Limb (tissue), 2 donors: ENCODE data around the gene FOXO3.

ENCODE experiments used
- DNase-seq, 2 donors: peaks; one replicate each; pipeline ENCODE4 v3.0.0-alpha.2; 2016; ENCODE audit errors: extremely low spot score in 2 of 2

FOXO3 gene

DNA sequence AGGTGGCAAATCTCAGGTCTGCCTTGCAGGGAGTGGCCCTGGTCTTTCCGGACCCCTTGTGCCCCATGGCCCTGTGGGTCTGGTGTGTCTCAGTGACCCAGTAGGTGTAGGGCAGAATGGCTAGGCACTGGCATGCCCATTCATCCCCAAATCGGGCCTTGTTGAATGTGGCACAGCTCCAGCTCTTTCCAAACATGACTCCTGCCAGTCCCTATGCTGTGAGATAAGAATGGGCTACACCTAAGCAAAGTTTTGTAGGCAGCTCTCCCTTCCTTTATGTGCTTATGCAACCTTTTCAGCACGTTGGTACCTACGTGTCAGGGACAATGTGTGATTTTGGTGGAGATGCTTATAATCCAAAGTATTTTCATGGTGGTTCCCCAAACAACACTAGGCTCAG is 33.9 kb downstream of the FOXO3 start:
- DNase-seq = no peak

DNA sequence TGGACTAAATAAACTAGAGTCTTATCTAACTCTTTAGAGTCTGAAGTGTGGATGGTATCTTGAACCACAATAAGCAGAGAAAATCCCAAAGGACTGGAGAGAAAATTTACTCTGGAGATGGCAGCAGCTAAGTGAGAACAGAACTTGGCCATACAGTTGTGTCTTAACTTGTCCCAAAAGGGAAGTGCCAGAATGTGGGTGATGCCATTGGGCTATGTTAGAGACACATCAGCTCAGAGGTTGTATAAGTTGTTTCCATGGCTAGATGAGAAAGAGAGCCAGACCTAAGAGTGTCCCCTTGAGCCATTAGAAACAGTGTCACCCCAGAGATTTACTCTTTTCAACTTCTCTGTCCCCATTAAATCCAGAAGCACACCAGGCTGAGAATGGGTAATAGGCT is 36.2 kb downstream of the FOXO3 start:
- no peak for DNase-seq

DNA sequence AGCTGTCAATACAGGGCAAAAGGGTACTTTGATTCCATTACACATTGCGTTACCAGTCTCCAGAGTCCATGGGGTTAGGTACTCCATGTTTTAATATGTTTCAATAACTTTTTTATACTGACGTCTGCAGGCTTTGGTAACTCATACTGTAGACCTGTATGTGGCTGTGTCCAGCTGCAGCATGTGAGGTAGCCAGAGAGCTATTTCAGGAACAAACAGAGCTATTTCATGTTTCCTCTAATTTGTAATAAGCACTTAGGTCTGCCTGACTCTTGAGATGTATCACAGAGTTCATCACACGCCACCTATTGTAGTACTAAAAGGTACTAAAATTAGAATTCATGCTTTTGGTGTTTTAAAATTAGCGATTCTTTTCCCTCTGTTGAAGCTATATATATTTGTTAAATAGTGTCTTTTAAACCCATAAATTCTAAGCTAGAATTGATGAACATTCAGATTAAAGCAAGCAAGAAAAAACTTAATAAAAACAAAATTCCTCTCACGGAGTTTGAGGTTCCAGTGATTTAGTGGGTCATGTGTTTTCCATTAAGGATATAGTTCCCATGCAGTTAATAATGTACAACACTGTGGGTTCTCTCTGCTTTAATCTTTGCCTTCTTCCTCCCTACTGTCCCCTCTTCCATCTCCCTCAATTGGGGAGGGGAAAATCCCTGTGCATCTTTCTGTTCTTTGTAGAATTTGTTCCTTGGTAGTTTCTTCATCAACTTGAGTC is 37.0 kb downstream of the FOXO3 start:
- DNase-seq = no peak

DNA sequence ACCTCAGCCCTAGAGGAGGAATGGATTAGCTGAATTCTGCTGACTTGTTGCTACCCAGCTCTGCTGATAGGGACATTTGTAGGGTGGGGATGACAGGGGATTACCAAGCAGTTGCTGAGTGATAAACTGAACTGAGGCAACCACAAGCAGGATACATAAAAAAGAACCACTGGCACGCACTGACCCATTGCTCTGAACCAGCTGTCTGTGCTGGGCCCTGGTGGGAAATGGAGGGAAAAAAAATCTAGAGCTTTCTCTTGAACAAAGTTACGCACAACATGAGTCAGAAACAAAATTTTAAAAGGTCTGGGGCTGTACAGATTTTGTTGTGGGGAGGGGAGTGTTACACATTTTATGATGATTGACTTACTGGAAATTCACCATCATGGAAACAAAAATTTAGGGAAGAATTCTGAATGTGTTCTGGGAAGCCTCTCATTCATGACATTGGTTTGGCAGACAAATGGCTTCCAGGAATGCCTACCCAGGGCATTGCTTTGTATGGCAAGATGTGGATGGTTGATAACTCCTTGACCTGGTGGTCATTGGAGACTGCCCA is 37.7 kb downstream of the FOXO3 start:
- no peak for DNase-seq

DNA sequence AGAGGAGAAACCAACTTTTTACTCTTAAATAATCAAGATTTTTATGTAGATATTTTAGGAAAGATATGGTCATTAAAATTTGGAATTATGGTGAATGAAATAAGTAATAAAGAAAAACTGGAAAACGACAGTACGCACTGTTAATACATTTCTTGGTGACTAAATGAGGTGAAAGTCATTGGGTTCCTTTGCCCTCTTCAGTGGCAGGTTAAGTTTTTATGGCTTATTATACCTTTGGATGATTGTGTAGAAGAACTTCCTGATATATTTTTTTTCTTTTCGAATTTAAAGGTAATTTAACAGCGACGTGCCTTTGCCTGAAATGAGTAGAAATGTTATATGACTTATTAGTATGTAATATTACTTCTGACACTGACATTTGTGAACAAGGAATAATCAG is 43.4 kb downstream of the FOXO3 start:
- DNase-seq = no peak

DNA sequence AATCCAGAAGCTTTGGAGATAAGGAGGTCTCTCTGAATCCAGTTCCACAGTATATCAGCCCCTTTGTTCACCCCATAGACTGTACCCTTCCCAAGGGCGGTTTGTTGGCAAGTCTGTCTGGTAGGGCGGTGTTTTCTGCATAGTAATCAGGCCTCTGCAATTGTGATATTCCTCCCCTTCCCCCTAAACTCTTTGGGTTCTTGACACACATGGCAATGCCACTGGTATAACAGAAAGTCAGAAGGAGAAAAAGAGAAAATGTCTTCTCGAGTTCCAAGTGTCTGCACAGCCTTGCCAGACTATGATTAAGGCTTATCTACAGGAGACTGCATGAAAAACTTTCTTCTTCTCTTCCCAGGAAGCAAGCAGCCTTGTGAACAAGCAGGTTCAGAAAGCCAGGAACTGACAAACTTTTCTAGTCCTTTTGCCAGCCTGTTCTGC is 45.6 kb downstream of the FOXO3 start:
- no peak for DNase-seq

DNA sequence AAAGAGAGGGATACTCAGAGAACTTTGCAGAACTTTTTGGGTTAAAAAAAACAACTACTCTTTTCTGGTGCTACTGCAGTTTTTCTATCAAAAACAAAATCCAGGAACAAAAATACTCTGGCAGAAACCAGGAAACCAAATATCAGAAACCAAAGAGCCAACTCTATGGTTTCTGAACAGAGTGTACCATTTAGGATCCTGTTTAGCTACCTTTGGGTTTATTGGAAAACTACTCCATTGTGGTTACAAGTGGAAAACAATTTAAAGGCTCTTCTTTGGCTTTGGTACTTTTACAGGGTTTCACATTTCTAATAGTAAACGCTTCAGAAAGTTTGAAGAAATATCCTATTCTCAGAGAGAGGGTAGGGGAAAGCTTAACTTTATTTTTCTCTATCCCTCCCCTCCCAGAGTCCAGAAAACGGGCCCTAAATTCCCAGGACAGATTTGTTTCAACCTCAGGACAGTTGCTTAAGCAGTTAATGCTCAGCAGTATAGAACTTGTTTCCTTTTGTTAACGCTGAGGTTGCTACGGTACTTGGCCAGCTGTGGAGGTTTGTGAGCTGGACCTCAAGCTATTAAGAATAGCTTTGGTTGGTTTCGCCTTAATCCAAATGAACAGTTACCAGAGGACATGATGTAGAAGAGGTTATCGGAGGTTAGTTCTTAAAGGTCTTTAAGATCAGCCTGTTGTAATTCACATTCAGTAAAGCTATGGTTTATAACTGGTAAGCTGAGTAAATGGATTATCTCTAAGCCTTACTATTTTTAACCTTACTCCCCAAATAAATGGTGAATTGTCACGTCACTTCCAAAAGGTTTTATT is 47.9 kb downstream of the FOXO3 start:
- DNase-seq = no peak

DNA sequence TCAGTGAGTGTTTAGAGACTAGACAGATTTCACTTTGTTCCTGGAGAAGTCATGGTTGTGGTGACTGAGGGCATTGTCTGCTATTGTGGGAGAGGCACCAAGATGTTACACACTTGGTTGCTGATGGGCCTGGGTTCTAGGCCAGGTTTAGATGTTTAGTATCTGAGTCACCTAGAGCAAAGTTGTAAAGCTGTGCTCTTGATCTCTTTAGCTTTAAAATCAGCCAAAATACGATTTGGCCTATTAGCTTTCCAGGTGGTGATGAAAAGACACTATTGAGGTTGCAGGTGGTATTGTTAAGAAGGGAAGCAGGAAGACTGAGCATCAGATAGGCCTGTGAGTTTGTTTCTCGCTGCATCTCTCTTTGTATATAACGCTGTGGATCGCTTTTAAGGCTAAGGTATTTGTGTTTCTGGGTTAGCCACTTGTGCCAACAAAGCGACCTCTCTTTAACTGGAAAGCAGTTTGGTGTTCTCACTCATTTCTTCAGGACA is 48.6 kb downstream of the FOXO3 start:
- DNase-seq = no peak

DNA sequence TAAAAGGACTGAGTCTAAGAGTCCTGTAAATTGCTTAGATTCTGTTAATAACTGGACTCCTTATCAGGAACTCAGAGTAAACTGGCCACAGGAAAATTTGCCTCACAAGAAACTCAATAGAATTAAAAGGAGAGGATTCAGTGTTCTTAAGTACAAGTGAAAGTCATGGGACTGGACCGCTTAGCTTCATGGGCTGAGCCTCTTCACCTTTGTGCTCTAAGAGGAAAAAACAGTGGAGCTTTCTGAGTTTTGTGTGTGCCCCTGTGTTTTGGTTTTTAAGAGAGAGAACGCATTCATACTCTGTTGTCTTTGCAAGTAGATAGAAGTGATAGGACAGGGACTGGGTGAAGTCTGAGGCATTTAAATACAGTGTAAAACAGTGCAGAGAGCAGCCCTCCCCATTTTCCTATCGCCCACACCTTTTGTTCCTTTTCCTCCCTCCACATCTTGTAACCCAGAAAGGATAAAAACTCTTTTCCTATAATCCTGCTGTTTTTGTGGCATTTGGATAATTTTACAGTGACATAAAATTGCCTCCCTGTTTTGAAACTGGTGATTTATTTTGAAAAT is 49.6 kb downstream of the FOXO3 start:
- DNase-seq = no peak

DNA sequence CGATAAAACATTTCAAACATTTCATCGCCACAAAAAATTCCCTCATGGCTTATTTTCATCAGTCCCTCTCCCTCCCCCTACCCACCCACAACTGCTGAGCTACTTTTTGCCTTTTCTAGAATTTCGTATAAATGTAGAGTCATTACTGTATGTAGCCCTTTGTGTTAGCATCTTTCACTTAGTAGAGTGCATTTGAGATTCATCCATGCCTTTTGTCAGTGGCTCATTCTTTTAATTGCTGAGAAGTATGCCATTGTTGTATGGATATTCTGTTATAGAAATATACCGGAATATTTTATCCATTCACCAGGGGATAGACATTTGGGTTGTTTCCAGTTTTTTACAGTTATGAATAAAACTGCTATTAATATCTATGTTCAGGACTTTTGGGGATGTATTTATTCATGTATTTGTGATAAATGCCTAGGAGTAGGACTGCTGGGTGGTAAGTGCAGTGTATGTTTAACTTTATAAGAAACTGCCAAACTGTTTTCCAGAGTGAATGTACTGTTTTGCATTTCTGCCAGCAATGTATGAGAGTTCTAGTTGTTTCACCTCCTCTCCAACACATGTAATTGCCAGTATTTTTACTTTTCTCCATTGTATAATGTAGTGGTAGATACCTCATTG is 50.4 kb downstream of the FOXO3 start:
- no peak for DNase-seq

DNA sequence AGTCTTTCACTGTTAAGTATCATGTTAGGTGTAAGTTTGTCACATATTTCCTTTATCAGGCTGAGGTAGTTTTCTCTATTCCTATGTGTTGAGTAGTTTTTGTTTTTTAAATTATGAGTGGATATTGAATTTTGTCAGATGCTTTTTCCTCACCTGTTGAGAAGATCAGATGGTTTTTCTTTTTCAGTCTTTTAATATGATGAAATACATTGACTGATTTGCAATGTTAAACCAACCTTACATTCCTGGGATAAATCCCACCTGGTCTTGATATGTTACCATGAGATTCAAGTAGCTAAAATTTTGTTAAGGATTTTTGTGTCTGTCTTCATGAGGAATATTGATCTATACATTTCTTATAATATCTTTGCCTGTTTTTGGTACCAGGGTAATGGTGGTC is 52.1 kb downstream of the FOXO3 start:
- no peak for DNase-seq

DNA sequence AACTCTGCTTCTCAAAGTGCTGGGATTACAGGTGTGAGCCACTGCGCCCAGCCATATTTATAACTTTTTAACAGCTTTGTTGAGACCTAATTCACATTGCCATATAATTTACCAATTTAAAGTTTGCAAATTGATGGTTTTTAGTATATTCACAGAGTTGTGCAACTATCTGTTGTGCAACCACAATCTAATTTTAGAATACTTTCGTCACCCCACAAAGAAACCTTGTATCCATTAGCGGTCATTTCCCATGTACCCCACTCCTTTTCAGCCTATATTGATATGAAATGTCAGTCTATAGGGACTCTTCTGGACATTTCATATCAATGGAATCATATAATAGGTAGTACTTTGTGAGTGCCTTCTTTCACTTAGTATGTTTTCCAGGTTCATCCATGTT is 55.8 kb downstream of the FOXO3 start:
- DNase-seq = no peak

DNA sequence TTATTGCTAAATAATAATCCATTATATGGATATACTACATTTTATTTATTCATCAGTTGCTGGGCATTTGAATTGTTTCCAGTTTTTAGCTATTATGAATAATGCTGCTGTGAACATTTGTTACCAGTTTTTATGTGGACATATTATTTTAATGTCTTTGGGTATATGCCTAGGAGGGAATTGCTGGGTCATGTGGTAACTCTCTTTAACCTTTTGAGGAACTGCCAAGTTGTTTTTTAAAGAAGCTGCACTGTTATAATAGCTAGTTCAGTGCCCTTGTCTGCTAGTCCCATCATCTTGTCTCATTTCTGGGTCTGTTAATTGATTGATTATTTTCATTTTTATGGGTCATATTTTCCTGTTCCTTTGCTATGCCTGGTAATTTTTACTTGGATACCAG is 56.3 kb downstream of the FOXO3 start:
- no peak for DNase-seq

DNA sequence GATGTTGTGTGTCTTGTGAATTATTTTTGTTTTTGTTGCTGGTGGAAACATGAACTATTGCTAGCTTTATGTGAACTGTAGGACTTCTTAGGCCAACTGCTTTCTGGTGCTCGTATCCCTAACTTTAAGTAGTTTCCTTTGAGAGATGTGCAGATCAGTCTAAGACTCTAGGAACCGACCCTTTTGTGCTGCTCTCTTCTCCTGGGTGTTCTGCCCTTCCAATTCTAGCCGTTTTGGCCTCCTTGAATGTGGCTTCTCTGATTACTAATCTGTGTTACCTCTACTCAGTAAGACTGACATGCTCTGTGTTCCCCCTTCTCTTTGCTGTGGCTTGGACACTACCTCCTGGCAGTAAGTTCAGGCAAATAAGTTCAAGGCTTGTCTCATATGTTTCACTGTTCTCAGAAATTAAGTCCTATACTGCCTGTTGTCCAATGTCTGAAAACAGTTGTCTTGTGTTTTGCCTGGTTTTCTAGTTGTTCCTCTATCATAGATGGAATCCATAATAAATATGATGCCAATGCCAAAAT is 58.0 kb downstream of the FOXO3 start:
- DNase-seq = no peak

DNA sequence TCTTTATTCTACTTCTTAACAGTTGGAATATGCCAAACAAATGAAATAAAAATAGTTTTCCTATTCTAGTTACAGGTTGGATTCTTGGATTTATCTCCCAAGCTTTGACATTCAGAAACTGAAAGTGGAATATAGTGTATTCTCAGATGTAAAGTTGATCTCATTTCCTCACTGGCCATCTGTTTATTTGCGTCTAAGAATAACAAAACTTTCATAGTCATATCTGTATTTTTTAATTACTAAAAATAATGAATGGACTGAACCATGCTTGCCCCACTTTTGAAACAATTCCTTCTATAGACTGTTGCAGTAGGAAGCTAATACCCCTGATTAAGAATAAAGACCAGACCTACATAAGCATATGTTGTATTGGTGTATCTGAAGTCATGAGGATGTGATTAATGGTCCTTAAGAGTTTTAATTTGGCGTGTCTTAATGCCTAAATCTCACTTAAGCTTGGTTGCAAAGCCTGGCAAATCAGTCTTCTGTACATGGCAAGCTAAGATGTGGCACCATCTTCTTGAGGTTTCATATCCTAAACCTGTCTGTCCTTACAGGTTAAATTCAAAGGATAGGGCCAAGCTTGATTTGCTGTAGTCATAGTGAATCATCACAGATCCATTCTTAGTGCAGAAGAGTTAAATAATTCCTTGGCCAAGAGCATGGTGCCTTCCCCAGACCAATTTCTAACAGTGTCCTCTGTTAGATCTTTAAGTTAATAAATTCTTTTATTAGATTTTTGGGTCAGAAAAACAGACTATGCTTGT is 58.9 kb downstream of the FOXO3 start:
- no peak for DNase-seq

DNA sequence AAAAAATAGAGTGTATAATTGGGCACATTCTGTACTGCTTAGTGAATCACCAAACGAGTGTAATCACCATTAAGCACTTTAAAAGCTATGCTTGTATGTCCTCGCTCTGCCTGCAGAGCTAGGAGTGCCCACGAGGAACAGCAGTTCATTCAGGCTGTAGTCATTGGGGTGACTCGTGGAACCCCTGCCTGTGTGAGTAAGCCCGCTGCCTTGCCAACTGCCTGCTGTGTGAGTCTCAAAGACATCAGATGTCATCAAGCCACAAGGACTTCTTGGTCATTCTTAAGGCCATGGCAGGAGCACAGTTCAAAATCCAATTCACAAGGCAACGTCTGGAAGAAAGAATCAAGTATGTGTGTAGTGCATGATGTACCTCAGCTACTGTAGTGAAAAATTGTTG is 60.4 kb downstream of the FOXO3 start:
- DNase-seq = no peak

DNA sequence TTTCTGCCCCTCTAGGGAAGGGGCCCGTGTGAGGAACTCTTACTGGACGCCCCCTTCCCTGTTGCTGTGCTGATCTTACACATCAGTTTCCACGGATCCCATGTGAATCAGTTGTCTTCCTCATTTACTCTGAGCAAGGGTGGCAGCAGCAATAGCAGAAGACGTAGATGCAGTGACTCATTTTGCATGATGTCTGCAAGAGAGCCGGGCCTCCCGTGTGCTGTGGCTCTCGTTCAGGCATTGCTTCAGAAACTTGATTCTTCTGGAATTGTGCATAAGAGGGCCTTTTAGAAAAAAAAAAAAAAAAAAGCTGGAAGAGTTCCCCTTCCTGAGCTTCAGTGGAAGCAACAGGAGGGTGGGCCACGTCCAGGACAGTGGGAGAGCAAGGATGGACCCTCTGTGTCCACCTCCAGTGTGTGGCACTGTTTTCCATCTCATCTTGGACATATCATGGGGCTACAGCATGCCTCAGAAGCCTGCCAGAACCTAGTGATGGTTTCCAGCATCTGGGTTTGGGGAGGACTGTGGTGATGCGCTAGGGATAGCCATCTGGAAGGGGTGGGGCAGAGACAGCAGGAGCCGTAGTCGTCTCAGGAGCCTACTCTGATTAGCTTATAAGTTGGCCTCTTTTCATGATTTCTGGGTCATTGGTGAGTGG is 62.1 kb downstream of the FOXO3 start:
- DNase-seq = no peak

DNA sequence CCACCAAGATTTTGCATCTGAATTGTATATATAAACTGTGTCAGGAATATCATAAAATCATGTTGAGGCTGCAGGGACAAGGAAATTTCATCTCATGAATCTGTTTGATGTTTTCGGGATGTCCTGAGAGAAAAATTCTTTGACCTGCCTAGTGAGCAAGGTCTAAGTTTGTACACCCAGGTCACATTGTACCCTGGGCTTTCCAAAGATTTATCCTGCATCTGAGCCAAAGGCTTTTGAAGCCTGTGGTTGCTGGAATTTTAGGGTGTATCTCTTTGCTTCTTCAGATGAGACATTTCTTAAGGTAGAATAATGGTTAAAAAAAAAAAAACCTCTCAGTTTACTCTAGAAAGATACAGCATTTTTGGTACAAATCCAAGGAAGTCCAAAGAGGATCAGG is 63.3 kb downstream of the FOXO3 start:
- DNase-seq = no peak

DNA sequence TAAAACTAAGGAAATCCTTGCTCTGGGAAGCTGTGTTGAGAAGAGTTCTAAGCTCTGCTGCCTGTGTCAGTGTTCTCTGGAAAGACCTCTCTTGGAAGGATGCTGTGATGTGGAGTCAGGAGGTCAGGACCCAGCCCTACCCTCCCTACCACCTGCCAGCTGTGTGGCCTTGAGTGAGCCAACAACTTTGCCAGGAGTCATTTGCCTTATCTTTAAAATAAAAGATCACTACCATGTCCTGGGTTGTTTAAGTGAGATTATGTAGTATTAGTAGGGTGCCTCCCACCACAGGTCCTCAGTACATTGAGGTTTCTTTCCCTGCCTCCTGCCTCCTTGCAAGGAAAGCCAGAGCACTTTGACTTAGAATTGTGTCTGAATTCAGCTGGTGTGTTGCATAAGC is 64.9 kb downstream of the FOXO3 start:
- no peak for DNase-seq

DNA sequence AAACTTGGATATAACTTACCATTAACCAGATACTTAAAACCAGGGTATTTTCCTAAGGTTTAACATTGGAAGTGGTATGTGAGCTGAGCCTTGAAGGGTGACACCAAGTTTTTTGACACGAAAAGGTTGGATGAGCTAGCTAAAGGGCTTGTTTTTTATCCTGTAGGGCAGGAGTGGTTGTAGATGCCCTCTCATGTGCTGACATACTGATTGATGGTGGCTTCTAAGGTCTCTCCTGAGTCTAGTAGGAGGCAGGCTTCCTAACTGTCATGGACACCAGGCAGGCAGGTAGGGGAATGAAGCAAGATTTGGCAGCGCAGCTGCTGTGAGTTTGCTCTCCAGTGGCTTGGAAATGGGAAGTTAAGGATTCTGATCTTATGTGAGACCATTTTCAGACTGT is 66.1 kb downstream of the FOXO3 start:
- no peak for DNase-seq
